ENCODE data around the gene TNFRSF4. TPM values are rescaled to one million over a fixed set of nuclear protein-coding genes. Genes with fewer than 3 reads are reported as not detected.
A peak's percentile ranks its signal among the peaks of the same experiment; 100 is the strongest.

TNFRSF4 gene
- total RNA-seq, 2 experiments from 2014 or later: 27.6 to 28.6 TPM

DNA sequence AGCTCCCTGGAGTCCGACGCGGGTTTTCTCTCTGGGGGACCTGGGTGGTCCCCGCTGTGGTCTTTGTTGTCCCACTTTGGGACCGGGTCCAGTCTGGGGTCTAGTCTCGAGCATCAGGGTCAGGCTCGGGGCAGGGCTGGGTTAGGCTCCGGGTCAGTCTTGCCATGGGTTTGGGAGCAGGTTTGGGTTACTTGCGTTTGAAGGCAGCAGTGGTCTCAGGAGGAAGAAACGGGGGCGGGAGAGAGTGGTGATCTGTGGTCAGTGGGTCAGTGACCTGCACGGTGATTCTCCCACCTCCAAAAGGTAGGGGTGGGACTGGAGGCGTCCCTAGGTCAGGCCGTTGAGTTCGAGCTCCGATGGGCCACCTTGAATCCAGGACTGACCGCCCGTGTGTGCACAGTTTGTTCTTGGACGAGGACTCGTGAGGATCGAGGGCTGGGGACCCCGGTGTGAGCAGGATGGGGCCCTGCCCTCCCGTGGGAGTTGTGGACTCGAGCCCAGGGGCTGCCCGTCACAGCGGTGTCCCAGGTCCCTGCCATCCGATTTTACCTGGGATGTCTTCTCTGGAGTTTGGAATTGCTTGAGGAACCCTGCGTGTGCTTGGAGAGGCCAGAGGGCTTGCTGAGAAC is 20.3 kb upstream of the TNFRSF4 start:
- H3K27me3 Mint-ChIP-seq: no peaks in the 10 kb centered on the region
- no peaks in the 10 kb centered on the region for H3K9me3 Mint-ChIP-seq
- Histone ChIP-seq H3K9me3 (ENCODE audit: control insufficient read depth in 1 of 2, insufficient read depth in 1 of 2, low read length in 2 of 2) (peaks cover 0 to 6% of the 10 kb centered on the region in 2 experiments), H3K27ac (ENCODE audit: low read depth in 1 of 2, low read length in 2 of 2) (no peak overlapping the region), H3K36me3 (ENCODE audit: insufficient read depth, low read length) (peaks cover 14% of the 10 kb centered on the region), H3K4me3 (ENCODE audit: low read length) (no peak overlapping the region), H3K27me3 (ENCODE audit: control insufficient read depth in 1 of 2, insufficient read depth in 2 of 2, low read length in 2 of 2) (no peaks in the 10 kb centered on the region), H3K4me1 (ENCODE audit: insufficient read depth, low read length) (peaks cover 42% of the 10 kb centered on the region)
- intact Hi-C loops (cut with DNase I, micrococcal nuclease): no loop called here
- POLR2A ChIA-PET: no interaction called here
- peaks cover 23% of the 10 kb centered on the region for H3K4me1 Mint-ChIP-seq (ENCODE audit: low read depth)
- DNase-seq: no peak
- H3K27ac Mint-ChIP-seq: no peak overlapping the region
- peaks cover 23% of the 10 kb centered on the region for H3K36me3 Mint-ChIP-seq (ENCODE audit: low read depth)
- peak overlapping the region; percentile 54 for H3K4me3 Mint-ChIP-seq
- ATAC-seq (ENCODE audit: poor library complexity): no peak
- CTCF ChIA-PET: no interaction called here
- TF ChIP-seq, protein P1, sequence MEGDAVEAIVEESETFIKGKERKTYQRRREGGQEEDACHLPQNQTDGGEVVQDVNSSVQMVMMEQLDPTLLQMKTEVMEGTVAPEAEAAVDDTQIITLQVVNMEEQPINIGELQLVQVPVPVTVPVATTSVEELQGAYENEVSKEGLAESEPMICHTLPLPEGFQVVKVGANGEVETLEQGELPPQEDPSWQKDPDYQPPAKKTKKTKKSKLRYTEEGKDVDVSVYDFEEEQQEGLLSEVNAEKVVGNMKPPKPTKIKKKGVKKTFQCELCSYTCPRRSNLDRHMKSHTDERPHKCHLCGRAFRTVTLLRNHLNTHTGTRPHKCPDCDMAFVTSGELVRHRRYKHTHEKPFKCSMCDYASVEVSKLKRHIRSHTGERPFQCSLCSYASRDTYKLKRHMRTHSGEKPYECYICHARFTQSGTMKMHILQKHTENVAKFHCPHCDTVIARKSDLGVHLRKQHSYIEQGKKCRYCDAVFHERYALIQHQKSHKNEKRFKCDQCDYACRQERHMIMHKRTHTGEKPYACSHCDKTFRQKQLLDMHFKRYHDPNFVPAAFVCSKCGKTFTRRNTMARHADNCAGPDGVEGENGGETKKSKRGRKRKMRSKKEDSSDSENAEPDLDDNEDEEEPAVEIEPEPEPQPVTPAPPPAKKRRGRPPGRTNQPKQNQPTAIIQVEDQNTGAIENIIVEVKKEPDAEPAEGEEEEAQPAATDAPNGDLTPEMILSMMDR (IDR thresholded peaks at IDR 0.05): no peak

DNA sequence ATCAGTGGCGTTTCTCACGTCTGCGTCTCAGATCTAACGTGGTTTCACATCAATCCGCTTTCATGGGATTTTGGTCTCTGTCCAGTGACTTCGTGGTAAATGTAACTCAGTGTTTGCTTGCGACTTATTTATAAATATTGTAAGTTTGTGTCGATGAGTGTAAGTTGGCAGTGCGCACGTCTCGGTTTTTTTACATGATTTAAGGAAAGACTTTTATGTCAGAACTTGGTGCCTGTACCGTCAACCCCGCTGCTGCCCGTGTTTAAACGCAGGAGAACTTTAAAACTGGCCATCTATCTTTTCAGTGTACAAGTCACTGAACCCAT is 19.6 kb upstream of the TNFRSF4 start:
- TF ChIP-seq, protein P1 (IDR thresholded peaks at IDR 0.05): no peak
- Mint-ChIP-seq H3K4me1 (ENCODE audit: low read depth) (peaks cover 23% of the 10 kb centered on the region), H3K4me3 (peak overlapping the region; percentile 84), H3K27ac (peak overlapping the region; percentile 77), H3K36me3 (ENCODE audit: low read depth) (peaks cover 29% of the 10 kb centered on the region), H3K9me3 (no peaks in the 10 kb centered on the region), H3K27me3 (no peaks in the 10 kb centered on the region)
- Histone ChIP-seq H3K27me3 (ENCODE audit: control insufficient read depth in 1 of 2, insufficient read depth in 2 of 2, low read length in 2 of 2) (no peaks in the 10 kb centered on the region), H3K4me1 (ENCODE audit: insufficient read depth, low read length) (peaks cover 49% of the 10 kb centered on the region), H3K27ac (ENCODE audit: low read depth in 1 of 2, low read length in 2 of 2) (no peak overlapping the region), H3K4me3 (ENCODE audit: low read length) (no peak overlapping the region), H3K9me3 (ENCODE audit: control insufficient read depth in 1 of 2, insufficient read depth in 1 of 2, low read length in 2 of 2) (peaks cover 0 to 6% of the 10 kb centered on the region in 2 experiments), H3K36me3 (ENCODE audit: insufficient read depth, low read length) (peaks cover 18% of the 10 kb centered on the region)
- DNase-seq (no peak), ATAC-seq (ENCODE audit: poor library complexity) (no peak)
- CTCF ChIA-PET: no interaction called here
- intact Hi-C loops (cut with DNase I, micrococcal nuclease): no loop called here
- POLR2A ChIA-PET: no interaction called here

DNA sequence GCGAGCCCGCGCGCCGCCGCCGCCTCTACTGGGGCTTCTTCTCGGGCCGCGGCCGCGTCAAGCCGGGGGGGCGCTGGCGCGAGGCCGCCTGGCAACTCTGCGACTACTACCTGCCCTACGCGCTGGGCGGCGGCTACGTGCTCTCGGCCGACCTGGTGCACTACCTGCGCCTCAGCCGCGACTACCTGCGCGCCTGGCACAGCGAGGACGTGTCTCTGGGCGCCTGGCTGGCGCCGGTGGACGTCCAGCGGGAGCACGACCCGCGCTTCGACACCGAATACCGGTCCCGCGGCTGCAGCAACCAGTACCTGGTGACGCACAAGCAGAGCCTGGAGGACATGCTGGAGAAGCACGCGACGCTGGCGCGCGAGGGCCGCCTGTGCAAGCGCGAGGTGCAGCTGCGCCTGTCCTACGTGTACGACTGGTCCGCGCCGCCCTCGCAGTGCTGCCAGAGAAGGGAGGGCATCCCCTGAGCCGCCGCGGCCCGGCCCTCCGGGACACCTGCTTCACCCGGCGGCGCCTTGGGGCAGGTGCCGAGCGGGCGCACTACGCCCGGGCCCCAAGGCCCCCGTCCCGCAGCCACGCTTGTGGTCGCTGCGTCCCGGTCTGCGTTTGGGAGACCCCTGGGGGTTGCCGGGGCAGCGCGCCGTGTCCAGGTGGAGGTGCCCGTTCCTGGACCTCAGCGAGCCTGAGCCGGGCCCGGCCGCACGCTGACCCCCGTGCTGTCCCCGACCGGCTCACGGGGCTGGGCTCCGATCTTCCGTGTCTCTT is 19.0 kb upstream of the TNFRSF4 start:
- Histone ChIP-seq H3K4me3 (ENCODE audit: low read length) (peak overlapping the region; percentile 22), H3K9me3 (ENCODE audit: control insufficient read depth in 1 of 2, insufficient read depth in 1 of 2, low read length in 2 of 2) (peaks cover 0 to 3% of the 10 kb centered on the region in 2 experiments), H3K27me3 (ENCODE audit: control insufficient read depth in 1 of 2, insufficient read depth in 2 of 2, low read length in 2 of 2) (no peaks in the 10 kb centered on the region), H3K36me3 (ENCODE audit: insufficient read depth, low read length) (peaks cover 23% of the 10 kb centered on the region), H3K27ac (ENCODE audit: low read depth in 1 of 2, low read length in 2 of 2) (no peak overlapping the region), H3K4me1 (ENCODE audit: insufficient read depth, low read length) (peaks cover 55% of the 10 kb centered on the region)
- ChIA-PET CTCF (no interaction called here), POLR2A (interaction anchor here (2.5 kb wide), 1 partner anchor 25 kb away, joined by 9 read pairs; no protein-coding TSS in a partner anchor)
- H3K27me3 Mint-ChIP-seq: no peaks in the 10 kb centered on the region
- TF ChIP-seq, protein P1 (IDR thresholded peaks at IDR 0.05): no peak
- ATAC-seq (ENCODE audit: poor library complexity) (no peak), DNase-seq (peak in 1 of 14 experiments; percentile 58)
- no peaks in the 10 kb centered on the region for H3K9me3 Mint-ChIP-seq
- intact Hi-C loops (cut with DNase I, micrococcal nuclease): loop anchor here in 1 of 2 experiments (1.0 kb wide), 2 partner anchors 117 to 174 kb away; partner anchors contain the start of genes C1orf159 and MRPL20
- H3K36me3 Mint-ChIP-seq (ENCODE audit: low read depth): peaks cover 31% of the 10 kb centered on the region
- H3K4me1 Mint-ChIP-seq (ENCODE audit: low read depth): peaks cover 23% of the 10 kb centered on the region
- peak overlapping the region; percentile 77 for H3K27ac Mint-ChIP-seq
- peak overlapping the region; percentile 84 for H3K4me3 Mint-ChIP-seq

Data from CD4-positive, alpha-beta T cell (primary cell).